ENCODE data around the gene ADCY5. TPM values are rescaled to one million over a fixed set of nuclear protein-coding genes. Genes with fewer than 3 reads are reported as not detected.

Gene ADCY5
- total RNA-seq, 4 donors from 2014 or later, result 0.46 to 3.5 (median 1.3) TPM

- TF ChIP-seq POLR2A (IDR thresholded peaks at IDR 0.05), result no peak
- TF ChIP-seq, protein P1, sequence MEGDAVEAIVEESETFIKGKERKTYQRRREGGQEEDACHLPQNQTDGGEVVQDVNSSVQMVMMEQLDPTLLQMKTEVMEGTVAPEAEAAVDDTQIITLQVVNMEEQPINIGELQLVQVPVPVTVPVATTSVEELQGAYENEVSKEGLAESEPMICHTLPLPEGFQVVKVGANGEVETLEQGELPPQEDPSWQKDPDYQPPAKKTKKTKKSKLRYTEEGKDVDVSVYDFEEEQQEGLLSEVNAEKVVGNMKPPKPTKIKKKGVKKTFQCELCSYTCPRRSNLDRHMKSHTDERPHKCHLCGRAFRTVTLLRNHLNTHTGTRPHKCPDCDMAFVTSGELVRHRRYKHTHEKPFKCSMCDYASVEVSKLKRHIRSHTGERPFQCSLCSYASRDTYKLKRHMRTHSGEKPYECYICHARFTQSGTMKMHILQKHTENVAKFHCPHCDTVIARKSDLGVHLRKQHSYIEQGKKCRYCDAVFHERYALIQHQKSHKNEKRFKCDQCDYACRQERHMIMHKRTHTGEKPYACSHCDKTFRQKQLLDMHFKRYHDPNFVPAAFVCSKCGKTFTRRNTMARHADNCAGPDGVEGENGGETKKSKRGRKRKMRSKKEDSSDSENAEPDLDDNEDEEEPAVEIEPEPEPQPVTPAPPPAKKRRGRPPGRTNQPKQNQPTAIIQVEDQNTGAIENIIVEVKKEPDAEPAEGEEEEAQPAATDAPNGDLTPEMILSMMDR (IDR thresholded peaks at IDR 0.05), result no peak
- no peak overlapping the region for H3K4me3 ChIP-seq (ENCODE audit: low read depth, poor library complexity, severe bottlenecking)
- intact Hi-C loops (cut with DNase I; ENCODE audit: low total_unique reads), result no loop called here
- 95 to 100% methylated on average over 1 of the region's 1 CpG for WGBS, 2 donors
- no peak for DNase-seq (ENCODE audit: low spot score in 2 of 2)
Observed at GRCh38 chr3:123457841-123458240, 9.0 kb upstream of the ADCY5 start.

DNA sequence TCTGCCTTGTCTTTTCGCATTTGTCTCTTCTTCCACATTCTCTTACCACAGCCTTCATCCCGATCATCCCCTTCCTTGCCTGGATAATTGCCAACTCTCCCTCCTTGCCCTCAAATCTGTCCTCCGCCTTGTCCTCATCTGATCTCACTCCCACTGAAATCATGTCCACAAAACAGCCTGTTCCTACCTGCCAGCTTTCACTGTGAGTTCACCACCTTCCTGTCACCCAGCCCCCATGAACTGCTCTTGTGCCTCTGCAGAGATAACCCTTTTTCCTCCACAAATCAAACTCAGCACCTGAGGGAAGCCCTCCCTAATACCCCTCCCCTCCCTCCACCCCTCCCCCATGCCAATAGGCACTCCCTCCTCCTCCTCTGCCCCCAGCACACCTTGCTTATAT, 4.8 kb upstream of the ADCY5 start:
- H3K4me3 ChIP-seq (ENCODE audit: low read depth, poor library complexity, severe bottlenecking), result no peak overlapping the region
- WGBS, 2 donors, result 45 to 47% methylated on average over 3 of the region's 3 CpGs
- intact Hi-C loops (cut with DNase I; ENCODE audit: low total_unique reads), result no loop called here
- TF ChIP-seq, protein P1 (IDR thresholded peaks at IDR 0.05), result no peak
- no peak for TF ChIP-seq POLR2A (IDR thresholded peaks at IDR 0.05)
- DNase-seq (ENCODE audit: low spot score in 2 of 2), result no peak

DNA sequence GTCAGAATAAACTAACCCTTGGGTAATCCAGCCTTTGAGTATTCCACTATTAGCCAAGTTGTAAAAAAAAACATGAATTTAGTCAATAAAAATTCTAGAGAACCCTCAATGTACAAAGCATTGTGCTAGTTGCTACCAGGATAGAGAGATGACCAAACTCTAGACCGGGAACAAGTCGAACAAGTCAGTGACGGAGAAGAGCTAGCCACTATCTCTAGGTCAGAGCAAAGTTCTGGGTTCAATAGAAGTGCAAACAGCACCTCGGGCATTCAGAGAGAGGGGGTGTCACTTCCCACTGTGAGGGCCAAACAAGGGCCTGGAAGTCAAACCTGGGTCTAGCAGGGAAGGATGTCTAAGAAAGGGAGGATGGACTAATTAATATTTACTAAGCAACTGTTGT, 2.3 kb upstream of the ADCY5 start:
- H3K4me3 ChIP-seq (ENCODE audit: low read depth, poor library complexity, severe bottlenecking), result no peak overlapping the region
- no peak for TF ChIP-seq POLR2A (IDR thresholded peaks at IDR 0.05)
- TF ChIP-seq, protein P1 (IDR thresholded peaks at IDR 0.05), result no peak
- no peak for DNase-seq (ENCODE audit: low spot score in 2 of 2)
- intact Hi-C loops (cut with DNase I; ENCODE audit: low total_unique reads), result no loop called here
- 82 to 83% methylated on average over 4 of the region's 4 CpGs for WGBS, 2 donors

GRCh38 chr3:123449997-123450604, 1.2 kb upstream of the ADCY5 start:
- peak overlapping the region; percentile 28 for H3K4me3 ChIP-seq (ENCODE audit: low read depth, poor library complexity, severe bottlenecking)
- TF ChIP-seq POLR2A (IDR thresholded peaks at IDR 0.05), result no peak
- TF ChIP-seq, protein P1 (IDR thresholded peaks at IDR 0.05), result no peak
- intact Hi-C loops (cut with DNase I; ENCODE audit: low total_unique reads), result no loop called here
- WGBS, 2 donors, result 11 to 12% methylated on average over 29 to 33 of the region's 33 CpGs
- no peak for DNase-seq (ENCODE audit: low spot score in 2 of 2)

DNA sequence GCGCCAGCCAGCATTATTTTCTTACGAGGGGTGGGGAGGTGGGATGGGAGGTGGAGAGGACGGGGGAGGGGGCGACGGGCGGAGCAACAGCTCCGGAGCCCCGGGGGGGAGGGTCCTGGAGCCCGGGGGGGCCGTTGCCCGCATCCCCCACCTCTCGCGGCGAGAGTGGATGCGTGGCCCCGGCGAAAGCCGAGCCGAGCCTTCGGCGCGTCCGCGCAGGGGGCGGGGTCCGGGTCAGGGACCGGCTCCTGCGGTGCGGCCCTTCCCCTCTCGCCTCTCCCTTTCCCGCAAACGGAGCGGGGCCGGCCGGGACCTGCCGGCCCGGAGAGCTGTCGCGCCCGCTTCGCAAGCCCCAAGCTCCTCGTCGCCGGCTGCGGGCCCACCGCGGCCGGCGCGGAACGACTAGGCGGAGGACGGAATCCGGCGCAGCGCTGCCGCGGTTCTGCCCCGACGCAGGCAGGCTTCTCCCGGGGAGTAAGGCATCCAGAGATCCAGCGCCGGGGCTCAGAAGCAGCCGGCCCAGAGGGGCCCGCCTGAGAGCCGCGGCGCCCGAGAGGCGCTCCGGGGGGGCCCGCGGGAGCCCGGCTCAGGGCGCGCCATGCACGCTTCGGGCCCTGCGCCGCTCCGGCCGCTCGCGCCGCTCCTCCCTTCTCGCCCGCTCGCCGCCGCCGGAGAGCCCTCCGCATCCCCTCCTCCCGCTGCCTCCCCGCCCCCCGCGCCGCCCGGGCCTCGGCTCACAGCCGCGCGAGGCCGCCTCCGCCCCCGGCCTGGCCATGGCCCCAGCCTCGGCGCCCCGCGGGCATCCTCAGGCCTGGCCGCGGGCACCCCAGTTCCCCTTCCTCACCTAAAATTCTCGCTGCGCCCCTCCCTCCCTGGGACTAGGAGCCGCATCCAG, 459 bp upstream of the ADCY5 start:
- H3K4me3 ChIP-seq (ENCODE audit: low read depth, poor library complexity, severe bottlenecking), result peak overlapping the region; percentile 28
- intact Hi-C loops (cut with DNase I; ENCODE audit: low total_unique reads), result no loop called here

More for the DNA sequence above, 459 bp upstream of the ADCY5 start:
- no peak for DNase-seq (ENCODE audit: low spot score in 2 of 2)
- 1% methylated on average over 28 to 63 of the region's 114 CpGs for WGBS, 2 donors
- TF ChIP-seq, protein P1 (IDR thresholded peaks at IDR 0.05), result no peak
- TF ChIP-seq POLR2A (IDR thresholded peaks at IDR 0.05), result no peak

All from lower leg skin (tissue), 4 donors.